Testis (tissue), 3 donors: ENCODE results near the gene POLR3A. TPM values are rescaled to one million over a fixed set of nuclear protein-coding genes. Genes with fewer than 3 reads are reported as not detected.
A peak's percentile ranks its signal among the peaks of the same experiment; 100 is the strongest.

Experiments
- DNase-seq: peaks from one replicate; pipeline ENCODE4 v3.0.0-alpha.2; 2019
- H3K27ac ChIP-seq, 2 donors: fragments of 200-600 bp; sonication (generic); one replicate each; pipeline ENCODE4 v1.5.1; 2019
- H3K27me3 ChIP-seq: fragments of 200-600 bp; sonication (generic); one replicate; pipeline ENCODE4 v1.5.1; 2019
- H3K36me3 ChIP-seq: fragments of 200-600 bp; sonication (generic); one replicate; pipeline ENCODE4 v1.5.1; 2017; ENCODE audit warnings: low read depth; ENCODE audit errors: missing control alignments
- H3K4me1 ChIP-seq: fragments of 200-600 bp; sonication (generic); one replicate; pipeline ENCODE4 v1.5.1; 2019
- H3K4me3 ChIP-seq, 2 donors: fragments of 200-600 bp; sonication (generic); one replicate each; pipeline ENCODE4 v1.5.1; 2017 to 2019
- H3K9me3 ChIP-seq: fragments of 200-600 bp; sonication (generic); one replicate; pipeline ENCODE4 v1.5.1; 2017
- POLR2A ChIP-seq: fragments of 450-650 bp; IDR thresholded peaks from one replicate; pipeline ENCODE4 v1.6.1; 2017; ENCODE audit warnings: antibody characterized with exemption, mild to moderate bottlenecking, moderate library complexity
- WGBS, 2 donors: methylation state at CpG; one replicate each; pipeline ENCODE4 v1.1.5; 2018; 5-methylcytosine and 5-hydroxymethylcytosine counted together
- intact Hi-C: fragments of 100-400 bp; cut with DNase I; formaldehyde crosslinking; loops from one replicate; pipeline ENCODE4 v1.15.1; 2023; ENCODE audit warnings: low total_unique reads
- polyA plus RNA-seq: library from polyadenylated mRNA; stranded (reverse); fragments of 350-450 nt; fragmentation: Illumina TruSeq; extraction: RNeasy Lipid Tissue Mini Kit (QIAGEN cat#74804); gene quantifications from one replicate; pipeline ENCODE4 v1.2.3, GENCODE V29; 2014; ENCODE audit warnings: low read depth, low replicate concordance; ENCODE audit not compliant: insufficient read depth
- total RNA-seq, 2 donors: library from RNA; depleted of rRNA; stranded (reverse); fragments of >200 nt; gene quantifications; one replicate each; pipeline ENCODE4 v1.2.3, GENCODE V29; 2016
- TF ChIP-seq, protein P1 (sequence below), 3 experiments: fragments of 450-650 bp in 2 of 3; fragments of 200-600 bp in 1 of 3; sonication (generic) in 1 of 3; IDR thresholded peaks; one replicate each; pipeline ENCODE4 v1.5.1; 2016 to 2019; ENCODE audit warnings: antibody characterized with exemption in 3 of 3, mild to moderate bottlenecking in 2 of 3, moderate library complexity in 1 of 3

POLR3A gene
- total and polyA plus RNA-seq, 3 donors from 2014 or later, result 16.1 to 23.0 (median 20.9) TPM

DNA sequence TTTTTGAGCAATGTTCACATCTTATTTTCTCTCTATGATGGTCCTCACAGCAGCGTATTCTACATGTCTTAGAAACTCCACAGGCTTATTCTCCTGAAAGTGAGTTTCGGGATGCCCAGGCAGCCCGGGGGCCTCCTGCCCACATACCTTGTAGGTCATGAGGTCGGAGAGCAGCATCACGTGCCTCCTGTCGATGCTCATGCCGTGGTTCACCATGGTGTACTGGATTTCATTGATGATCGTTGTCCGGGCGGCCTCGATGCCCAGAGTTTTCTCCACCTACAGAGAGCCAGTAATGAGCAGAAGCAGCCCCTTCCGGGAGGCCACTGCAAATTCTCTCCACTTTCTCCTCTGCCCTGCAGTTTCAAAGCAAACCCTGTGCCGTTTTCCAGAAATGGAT is 48.0 kb downstream of the POLR3A start:
- H3K4me3 ChIP-seq, result no peak overlapping the region
- no peaks in the 10 kb centered on the region for H3K9me3 ChIP-seq
- no peaks in the 10 kb centered on the region for H3K4me1 ChIP-seq
- H3K27ac ChIP-seq, result no peak overlapping the region
- intact Hi-C loops, result no loop called here
- TF ChIP-seq, protein P1, sequence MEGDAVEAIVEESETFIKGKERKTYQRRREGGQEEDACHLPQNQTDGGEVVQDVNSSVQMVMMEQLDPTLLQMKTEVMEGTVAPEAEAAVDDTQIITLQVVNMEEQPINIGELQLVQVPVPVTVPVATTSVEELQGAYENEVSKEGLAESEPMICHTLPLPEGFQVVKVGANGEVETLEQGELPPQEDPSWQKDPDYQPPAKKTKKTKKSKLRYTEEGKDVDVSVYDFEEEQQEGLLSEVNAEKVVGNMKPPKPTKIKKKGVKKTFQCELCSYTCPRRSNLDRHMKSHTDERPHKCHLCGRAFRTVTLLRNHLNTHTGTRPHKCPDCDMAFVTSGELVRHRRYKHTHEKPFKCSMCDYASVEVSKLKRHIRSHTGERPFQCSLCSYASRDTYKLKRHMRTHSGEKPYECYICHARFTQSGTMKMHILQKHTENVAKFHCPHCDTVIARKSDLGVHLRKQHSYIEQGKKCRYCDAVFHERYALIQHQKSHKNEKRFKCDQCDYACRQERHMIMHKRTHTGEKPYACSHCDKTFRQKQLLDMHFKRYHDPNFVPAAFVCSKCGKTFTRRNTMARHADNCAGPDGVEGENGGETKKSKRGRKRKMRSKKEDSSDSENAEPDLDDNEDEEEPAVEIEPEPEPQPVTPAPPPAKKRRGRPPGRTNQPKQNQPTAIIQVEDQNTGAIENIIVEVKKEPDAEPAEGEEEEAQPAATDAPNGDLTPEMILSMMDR (IDR thresholded peaks at IDR 0.05), result no peak
- TF ChIP-seq POLR2A, result no peak
- 92 to 96% methylated on average over 13 of the region's 13 CpGs for WGBS, 2 donors
- H3K27me3 ChIP-seq, result no peaks in the 10 kb centered on the region
- H3K36me3 ChIP-seq, result no peaks in the 10 kb centered on the region
- no peak for DNase-seq

DNA sequence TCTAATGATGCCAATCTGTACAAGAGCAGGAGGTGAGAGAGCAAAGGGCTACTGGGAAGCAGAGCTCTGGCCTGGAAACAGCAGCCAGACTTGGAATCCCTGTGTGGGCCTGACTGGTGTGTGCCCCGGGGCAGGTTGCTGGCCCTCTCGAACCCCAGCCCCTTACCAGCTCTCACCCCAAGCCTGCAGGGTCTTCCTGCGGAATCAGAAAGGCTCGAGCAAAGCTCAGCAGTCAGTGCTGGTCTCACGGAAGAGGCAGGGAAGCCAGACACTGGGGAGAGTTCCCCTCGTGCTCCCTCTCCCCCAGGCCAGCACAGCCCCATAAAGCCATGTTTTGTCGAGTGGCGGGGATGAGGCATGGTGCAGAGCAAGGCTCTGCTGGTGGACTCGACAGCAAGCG is 50.1 kb downstream of the POLR3A start:
- WGBS, 2 donors, result 90 to 93% methylated on average over 2 to 10 of the region's 10 CpGs
- TF ChIP-seq, protein P1 (IDR thresholded peaks at IDR 0.05), result no peak
- no peak for TF ChIP-seq POLR2A
- no peak for DNase-seq
- Histone ChIP-seq H3K27ac (no peak overlapping the region), H3K9me3 (no peaks in the 10 kb centered on the region), H3K4me3 (no peak overlapping the region), H3K27me3 (no peaks in the 10 kb centered on the region), H3K4me1 (no peaks in the 10 kb centered on the region), H3K36me3 (no peaks in the 10 kb centered on the region)
- intact Hi-C loops, result no loop called here

DNA sequence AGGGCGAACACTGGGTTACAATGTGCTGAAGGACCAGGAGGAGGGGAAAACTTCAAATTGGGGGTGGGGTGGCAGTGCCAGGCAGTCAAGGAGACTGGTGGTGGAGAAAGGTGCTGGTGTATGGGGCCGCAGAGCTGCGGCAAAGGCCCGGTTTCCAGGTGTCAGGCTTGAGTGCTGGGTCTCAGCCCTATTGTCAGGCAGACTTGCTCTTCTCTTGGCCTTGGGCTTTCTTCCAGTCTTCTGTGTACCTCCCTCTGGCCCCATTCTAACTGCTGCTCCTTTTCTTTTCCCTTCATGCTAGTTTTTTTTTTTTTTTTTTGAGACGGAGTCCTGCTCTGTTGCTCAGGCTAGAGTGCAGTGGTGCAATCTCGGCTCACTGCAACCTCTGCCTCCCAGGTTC is 51.0 kb downstream of the POLR3A start:
- peak; percentile 56 for DNase-seq
- Histone ChIP-seq H3K27ac (no peak overlapping the region), H3K4me3 (no peak overlapping the region), H3K27me3 (no peaks in the 10 kb centered on the region), H3K36me3 (no peaks in the 10 kb centered on the region), H3K4me1 (no peaks in the 10 kb centered on the region), H3K9me3 (no peaks in the 10 kb centered on the region)
- TF ChIP-seq, protein P1 (IDR thresholded peaks at IDR 0.05), result no peak
- TF ChIP-seq POLR2A, result no peak
- WGBS, 2 donors, result 49 to 52% methylated on average over 6 of the region's 6 CpGs
- intact Hi-C loops, result no loop called here

DNA sequence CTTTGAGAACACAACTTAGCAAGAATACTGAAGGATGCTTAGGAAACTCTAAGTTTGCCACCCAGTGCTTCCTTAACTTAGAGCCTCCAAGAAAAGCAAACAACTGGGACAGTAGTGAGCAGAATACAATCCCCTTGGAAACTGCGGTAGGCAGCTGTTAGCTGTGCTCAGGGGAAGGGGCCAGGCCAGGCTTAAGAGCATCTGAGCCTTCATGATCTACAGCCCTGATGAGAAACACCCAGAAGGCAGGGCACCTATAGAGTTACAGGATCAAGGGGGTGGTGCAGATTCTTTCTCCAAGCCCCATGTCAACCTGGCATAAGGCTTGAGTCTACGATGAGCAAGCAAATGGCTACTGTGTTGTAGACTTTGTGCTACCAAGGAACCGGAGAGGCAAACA is 51.4 kb downstream of the POLR3A start:
- no peak overlapping the region for H3K4me3 ChIP-seq
- no peaks in the 10 kb centered on the region for H3K4me1 ChIP-seq
- no peak overlapping the region for H3K27ac ChIP-seq
- TF ChIP-seq POLR2A, result no peak
- TF ChIP-seq, protein P1 (IDR thresholded peaks at IDR 0.05), result no peak
- H3K36me3 ChIP-seq, result no peaks in the 10 kb centered on the region
- 55 to 60% methylated on average over 3 of the region's 3 CpGs for WGBS, 2 donors
- no peaks in the 10 kb centered on the region for H3K27me3 ChIP-seq
- DNase-seq, result no peak
- no peaks in the 10 kb centered on the region for H3K9me3 ChIP-seq
- intact Hi-C loops, result no loop called here

DNA sequence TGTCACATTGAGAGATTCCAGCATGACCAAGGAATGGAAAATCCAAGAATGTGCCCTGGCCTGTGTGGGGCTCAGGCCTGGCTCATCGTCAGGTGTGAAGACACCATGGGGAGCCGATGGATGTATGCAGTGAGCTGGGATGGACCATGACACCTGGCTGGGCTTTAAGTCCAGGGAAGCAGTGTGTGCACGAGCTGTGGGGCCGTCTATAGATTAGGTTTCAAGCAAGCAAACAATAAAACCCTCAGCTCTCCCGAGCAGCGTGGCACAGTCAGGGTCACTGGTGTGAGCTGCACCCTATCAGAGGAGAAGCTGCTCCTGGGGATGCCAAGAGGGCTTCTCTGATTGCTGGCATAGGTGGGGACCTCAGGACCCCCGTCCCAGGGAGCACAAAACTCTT is 52.3 kb downstream of the POLR3A start:
- TF ChIP-seq, protein P1 (IDR thresholded peaks at IDR 0.05), result no peak
- TF ChIP-seq POLR2A, result no peak
- intact Hi-C loops, result no loop called here
- no peaks in the 10 kb centered on the region for H3K36me3 ChIP-seq

More for the DNA sequence above, 52.3 kb downstream of the POLR3A start:
- H3K27ac ChIP-seq, result no peak overlapping the region
- H3K4me3 ChIP-seq, result no peak overlapping the region
- H3K27me3 ChIP-seq, result no peaks in the 10 kb centered on the region
- H3K9me3 ChIP-seq, result no peaks in the 10 kb centered on the region
- no peak for DNase-seq
- H3K4me1 ChIP-seq, result peaks cover under 1% of the 10 kb centered on the region
- WGBS, 2 donors, result 90 to 93% methylated on average over 4 to 7 of the region's 7 CpGs
